MCF 10A (cell line): ENCODE data around the gene TRAF3IP1. TPM values are rescaled to one million over a fixed set of nuclear protein-coding genes. Genes with fewer than 3 reads are reported as not detected.

Experiments
- BruUV-seq: library from RNA; stranded (reverse); fragments of 400-500 nt; replicated peaks from 2 replicates; lab custom pipeline; 2021; lab: Mats Ljungman, UMichigan
- CTCF ChIA-PET: fragments of 300-600 bp; sonication (Branson Sonifier 250); formaldehyde crosslinking; extraction: SDS; loops from one replicate; lab custom pipeline; 2021; ENCODE audit warnings: antibody characterized with exemption, inconsistent platforms; lab: Yijun Ruan, JAX
- POLR2A ChIA-PET: fragments of 300-600, 350-650 bp; sonication (Branson Sonifier 250); formaldehyde crosslinking; extraction: SDS; loops from one replicate; lab custom pipeline; 2020; ENCODE audit warnings: antibody characterized with exemption, inconsistent platforms; lab: Yijun Ruan, JAX
- DNase-seq: peaks from one replicate; pipeline ENCODE4 v3.0.0-alpha.2; 2018; ENCODE audit not compliant: unreplicated experiment
- H3K27ac Mint-ChIP-seq: one replicate; pipeline ENCODE4 v1.8.0; 2022; ENCODE audit warnings: mild to moderate bottlenecking, low read depth, mixed read lengths; ENCODE audit not compliant: unreplicated experiment
- H3K27me3 Mint-ChIP-seq: one replicate; pipeline ENCODE4 v1.8.0; 2022; ENCODE audit warnings: mixed read lengths; ENCODE audit not compliant: insufficient read depth, unreplicated experiment
- H3K36me3 Mint-ChIP-seq: one replicate; pipeline ENCODE4 v1.8.0; 2022; ENCODE audit warnings: mild to moderate bottlenecking, moderate library complexity, mixed read lengths; ENCODE audit not compliant: insufficient read depth, unreplicated experiment
- H3K4me1 Mint-ChIP-seq: one replicate; pipeline ENCODE4 v1.8.0; 2022; ENCODE audit warnings: mixed read lengths; ENCODE audit not compliant: insufficient read depth, unreplicated experiment
- H3K4me3 Mint-ChIP-seq: one replicate; pipeline ENCODE4 v1.8.0; 2022; ENCODE audit warnings: mild to moderate bottlenecking, moderate library complexity, mixed read lengths; ENCODE audit not compliant: unreplicated experiment
- H3K9me3 Mint-ChIP-seq: one replicate; pipeline ENCODE4 v1.8.0; 2022; ENCODE audit warnings: mixed read lengths; ENCODE audit not compliant: unreplicated experiment
- CTCF ChIP-seq: fragments of 200-600 bp; IDR thresholded peaks from one replicate; pipeline ENCODE4 v1.8.0; 2022; ENCODE audit warnings: antibody characterized with exemption, mild to moderate bottlenecking; ENCODE audit not compliant: unreplicated experiment
- intact Hi-C: fragments of 100-400 bp; cut with micrococcal nuclease; formaldehyde crosslinking; loops from 2 replicates; pipeline ENCODE4 v1.14.1; 2022
- total RNA-seq: library from RNA; stranded (reverse); gene quantifications from 2 replicates; pipeline ENCODE4 v1.2.3, GENCODE V29; 2022

TRAF3IP1 gene
- total RNA-seq, 1 experiment from 2014 or later, result 19.1 TPM

DNA sequence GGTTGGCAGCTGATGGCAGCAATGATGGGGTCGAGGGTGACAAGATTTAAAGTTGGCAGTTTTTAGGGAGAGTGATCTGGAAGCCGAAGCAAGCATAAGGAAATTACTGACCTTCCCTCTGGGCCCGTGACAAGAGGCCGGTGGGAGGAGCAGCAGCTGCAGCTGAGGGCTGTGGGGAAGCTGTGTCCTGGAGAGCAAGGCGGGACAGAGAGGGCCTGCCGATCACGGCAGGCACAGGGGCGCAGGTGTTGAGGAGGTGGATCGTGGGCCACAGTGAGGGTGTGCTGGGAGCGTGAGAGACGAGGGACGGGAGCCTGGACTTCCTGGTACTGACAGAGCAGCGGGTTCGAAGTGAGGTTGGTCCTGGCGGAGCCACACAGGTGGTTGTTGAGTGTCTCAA, 31.0 kb downstream of the TRAF3IP1 start:
- POLR2A ChIA-PET, result no interaction called here
- H3K4me1 Mint-ChIP-seq, result no peaks in the 10 kb centered on the region
- H3K9me3 Mint-ChIP-seq, result no peaks in the 10 kb centered on the region
- no peak for DNase-seq
- no peak overlapping the region for H3K4me3 Mint-ChIP-seq
- no TSS peak for BruUV-seq
- no peak for TF ChIP-seq CTCF
- intact Hi-C loops, result loop anchor here (10.0 kb wide), 1 partner anchor 623 kb away; no protein-coding TSS in a partner anchor
- peaks cover 12% of the 10 kb centered on the region for H3K36me3 Mint-ChIP-seq
- no peak overlapping the region for H3K27ac Mint-ChIP-seq
- CTCF ChIA-PET, result no interaction called here
- H3K27me3 Mint-ChIP-seq, result no peaks in the 10 kb centered on the region

- intact Hi-C loops, result loop anchor here (10.0 kb wide), 1 partner anchor 622 kb away; no protein-coding TSS in a partner anchor
- Mint-ChIP-seq H3K4me1 (peaks cover 4% of the 10 kb centered on the region), H3K9me3 (no peaks in the 10 kb centered on the region), H3K4me3 (no peak overlapping the region), H3K27me3 (no peaks in the 10 kb centered on the region), H3K36me3 (peaks cover 21% of the 10 kb centered on the region), H3K27ac (no peak overlapping the region)
- BruUV-seq, result no TSS peak
- POLR2A ChIA-PET, result no interaction called here
- CTCF ChIA-PET, result interaction anchor here (0.8 to 1.0 kb wide), 2 partner anchors 12 to 18 kb away, joined by 3 to 5 read pairs; no protein-coding TSS in a partner anchor
- no peak for DNase-seq
- no peak for TF ChIP-seq CTCF
Measured at GRCh38 chr2:238352361-238352760, 32.0 kb downstream of the TRAF3IP1 start.

- no peak for TF ChIP-seq CTCF
- no peak overlapping the region for H3K27ac Mint-ChIP-seq
- H3K27me3 Mint-ChIP-seq, result no peaks in the 10 kb centered on the region
- intact Hi-C loops, result loop anchor here (5.0 to 10.0 kb wide), 2 partner anchors 104 to 616 kb away; no protein-coding TSS in a partner anchor
- H3K4me3 Mint-ChIP-seq, result no peak overlapping the region
- no peaks in the 10 kb centered on the region for H3K9me3 Mint-ChIP-seq
- ChIA-PET CTCF (interaction anchor here (0.9 to 2.8 kb wide), 4 partner anchors 11 to 369 kb away, joined by 3 to 18 read pairs (median 4); no protein-coding TSS in a partner anchor), POLR2A (no interaction called here)
- H3K4me1 Mint-ChIP-seq, result peaks cover 8% of the 10 kb centered on the region
- DNase-seq, result no peak
- H3K36me3 Mint-ChIP-seq, result peaks cover 54% of the 10 kb centered on the region
- BruUV-seq, result no TSS peak
Measured at GRCh38 chr2:238358769-238359168, 38.5 kb downstream of the TRAF3IP1 start.

DNA sequence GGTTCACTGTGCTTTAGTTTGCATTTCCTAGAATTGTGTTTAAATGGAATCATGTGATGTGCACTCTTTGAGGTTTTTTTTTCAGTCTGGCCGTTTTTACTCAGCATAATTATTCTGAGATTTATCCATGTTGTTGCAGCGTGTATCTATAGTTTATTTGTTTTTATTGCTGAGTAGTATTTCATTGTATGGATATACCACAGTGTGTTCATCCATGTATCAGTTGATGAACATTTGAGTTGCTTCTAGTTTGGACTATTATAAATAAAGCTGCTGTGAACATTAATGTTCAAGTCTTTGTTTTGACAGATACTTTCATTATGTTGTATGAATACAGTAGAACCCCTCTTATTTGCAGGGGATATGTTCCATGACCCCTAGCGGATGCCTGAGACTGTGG, 39.1 kb downstream of the TRAF3IP1 start:
- CTCF ChIA-PET, result no interaction called here
- Mint-ChIP-seq H3K9me3 (no peaks in the 10 kb centered on the region), H3K36me3 (peaks cover 54% of the 10 kb centered on the region), H3K27me3 (no peaks in the 10 kb centered on the region), H3K4me3 (no peak overlapping the region), H3K27ac (no peak overlapping the region), H3K4me1 (peaks cover 8% of the 10 kb centered on the region)
- POLR2A ChIA-PET, result no interaction called here
- no TSS peak for BruUV-seq
- no peak for DNase-seq
- intact Hi-C loops, result loop anchor here (5.0 to 10.0 kb wide), 2 partner anchors 103 to 615 kb away; no protein-coding TSS in a partner anchor
- no peak for TF ChIP-seq CTCF
